ENCODE measurements around the gene GPATCH4. TPM values are rescaled to one million over a fixed set of nuclear protein-coding genes. Genes with fewer than 3 reads are reported as not detected.
A peak's percentile ranks its signal among the peaks of the same experiment; 100 is the strongest.

GPATCH4 gene
- total RNA-seq, 1 experiment from 2014 or later = 84.2 TPM

DNA sequence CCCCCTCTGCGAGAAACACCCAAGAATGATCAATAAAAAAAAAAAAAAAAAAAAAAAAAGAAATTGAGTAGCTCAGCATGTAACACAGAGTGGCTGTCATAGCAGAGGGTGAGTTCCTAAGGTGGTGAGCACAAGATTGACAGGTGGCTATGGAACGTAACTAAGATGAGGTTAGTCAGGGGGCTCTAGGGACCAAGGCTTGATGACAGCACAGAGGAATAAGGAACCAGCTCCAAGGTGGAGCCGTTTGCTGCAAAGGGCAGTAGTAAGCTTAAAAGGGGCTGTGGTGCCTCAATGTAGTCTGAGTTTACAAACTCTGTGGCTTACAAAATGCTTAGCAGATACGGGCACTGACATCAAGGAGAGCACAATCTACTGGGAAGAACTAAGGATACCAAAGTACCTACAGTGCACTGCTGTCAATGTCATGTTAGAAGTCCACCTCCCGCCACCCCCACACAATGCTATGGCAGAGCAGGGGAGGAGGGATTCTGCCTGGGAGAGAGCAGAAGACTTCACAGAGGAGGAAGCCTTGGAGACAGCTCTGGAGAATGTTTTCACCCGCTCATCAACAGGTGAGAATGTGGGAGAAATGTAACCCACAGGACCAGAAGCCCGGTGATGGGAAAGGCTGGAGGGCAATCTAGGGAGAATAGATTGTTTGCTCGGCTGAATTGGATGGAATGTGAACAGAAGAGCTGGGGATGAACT lies 42.0 kb downstream of the GPATCH4 start:
- ChIA-PET CTCF (no interaction called here), POLR2A (ENCODE audit: low non-redundant PET) (no interaction called here)
- no TSS peak for BruUV-seq (replicated peaks)
- DNase-seq (ENCODE audit: low spot score) = no peak
- Histone ChIP-seq H3K4me1 (ENCODE audit: insufficient read depth, low read length, poor library complexity, severe bottlenecking) (no peaks in the 10 kb centered on the region), H3K27me3 (replicated peaks; ENCODE audit: insufficient read depth, low read depth, low read length, poor library complexity) (no peaks in the 10 kb centered on the region), H3K9me3 (ENCODE audit: low read depth, low read length, poor library complexity, severe bottlenecking) (no peaks in the 10 kb centered on the region), H3K27ac (ENCODE audit: low read depth, low read length, poor library complexity, severe bottlenecking) (no peak overlapping the region), H3K4me3 (ENCODE audit: low read depth, low read length, poor library complexity, severe bottlenecking) (no peak overlapping the region), H3K36me3 (ENCODE audit: insufficient read depth, low read length, poor library complexity, severe bottlenecking) (peaks cover 35% of the 10 kb centered on the region)
- TF ChIP-seq CTCF (conservative IDR thresholded peaks at IDR 0.05; ENCODE audit: low read depth, low read length) = no peak
- no peak for TF ChIP-seq EZH2 (IDR thresholded peaks at IDR 0.05; ENCODE audit: borderline replicate concordance, low read depth, low read length, poor library complexity, severe bottlenecking)
- intact Hi-C loops (cut with micrococcal nuclease; ENCODE audit: unreplicated experiment) = no loop called here

GRCh38 chr1:156556354-156556753 lies 44.9 kb downstream of the GPATCH4 start:
- intact Hi-C loops (cut with micrococcal nuclease; ENCODE audit: unreplicated experiment) = no loop called here
- no TSS peak for BruUV-seq (replicated peaks)
- no peaks in the 10 kb centered on the region for H3K27me3 ChIP-seq (replicated peaks; ENCODE audit: insufficient read depth, low read depth, low read length, poor library complexity)
- CTCF ChIA-PET = no interaction called here
- H3K9me3 ChIP-seq (ENCODE audit: low read depth, low read length, poor library complexity, severe bottlenecking) = no peaks in the 10 kb centered on the region
- peaks cover 18% of the 10 kb centered on the region for H3K36me3 ChIP-seq (ENCODE audit: insufficient read depth, low read length, poor library complexity, severe bottlenecking)
- H3K4me3 ChIP-seq (ENCODE audit: low read depth, low read length, poor library complexity, severe bottlenecking) = no peak overlapping the region
- no peak overlapping the region for H3K27ac ChIP-seq (ENCODE audit: low read depth, low read length, poor library complexity, severe bottlenecking)
- DNase-seq (ENCODE audit: low spot score) = peak; percentile 44
- TF ChIP-seq EZH2 (IDR thresholded peaks at IDR 0.05; ENCODE audit: borderline replicate concordance, low read depth, low read length, poor library complexity, severe bottlenecking) (no peak), CTCF (conservative IDR thresholded peaks at IDR 0.05; ENCODE audit: low read depth, low read length) (no peak)
- POLR2A ChIA-PET (ENCODE audit: low non-redundant PET) = no interaction called here
- H3K4me1 ChIP-seq (ENCODE audit: insufficient read depth, low read length, poor library complexity, severe bottlenecking) = no peaks in the 10 kb centered on the region

DNA sequence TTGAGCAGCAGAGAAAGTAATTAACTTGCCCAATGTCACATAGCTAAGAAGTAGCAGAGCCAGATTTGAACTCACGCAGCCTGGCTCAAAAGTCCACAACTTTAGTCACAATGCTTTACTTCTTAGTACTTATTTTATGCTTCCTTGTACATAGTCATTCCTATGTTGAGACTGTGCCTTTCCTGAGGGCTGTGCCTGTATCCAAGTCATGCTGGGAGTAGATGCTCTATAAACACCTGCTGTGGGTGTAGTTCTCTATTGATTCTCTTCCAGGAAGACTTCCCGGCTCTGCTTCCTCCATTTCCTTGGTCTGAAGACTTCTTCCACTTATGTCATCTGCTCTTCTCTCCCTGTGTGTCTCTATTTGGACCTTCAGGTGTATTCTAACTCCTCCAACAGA lies 45.6 kb downstream of the GPATCH4 start:
- no peak for TF ChIP-seq EZH2 (IDR thresholded peaks at IDR 0.05; ENCODE audit: borderline replicate concordance, low read depth, low read length, poor library complexity, severe bottlenecking)
- no peak for TF ChIP-seq CTCF (conservative IDR thresholded peaks at IDR 0.05; ENCODE audit: low read depth, low read length)
- no TSS peak for BruUV-seq (replicated peaks)
- CTCF ChIA-PET = no interaction called here
- POLR2A ChIA-PET (ENCODE audit: low non-redundant PET) = no interaction called here
- Histone ChIP-seq H3K4me1 (ENCODE audit: insufficient read depth, low read length, poor library complexity, severe bottlenecking) (no peaks in the 10 kb centered on the region), H3K9me3 (ENCODE audit: low read depth, low read length, poor library complexity, severe bottlenecking) (no peaks in the 10 kb centered on the region), H3K27ac (ENCODE audit: low read depth, low read length, poor library complexity, severe bottlenecking) (no peak overlapping the region), H3K27me3 (replicated peaks; ENCODE audit: insufficient read depth, low read depth, low read length, poor library complexity) (no peaks in the 10 kb centered on the region), H3K36me3 (ENCODE audit: insufficient read depth, low read length, poor library complexity, severe bottlenecking) (peaks cover 18% of the 10 kb centered on the region), H3K4me3 (ENCODE audit: low read depth, low read length, poor library complexity, severe bottlenecking) (no peak overlapping the region)
- DNase-seq (ENCODE audit: low spot score) = no peak
- intact Hi-C loops (cut with micrococcal nuclease; ENCODE audit: unreplicated experiment) = no loop called here

Measured in A673 (cell line).